T-helper 2 cell treated with Interferon-gamma antibody and Interleukin-4, amounts not matched to agents 5 μg/mL and 100 μg/mL, for 36 hours (primary cell): ENCODE results near the gene CDKN1A.
"Not testable (repeated sequence)": the region's sequence is repeated elsewhere in the genome, so short reads cannot be mapped to it uniquely, and the experiment has no call there.

ENCODE experiments used
- DNase-seq: peaks from one replicate; pipeline ENCODE4 v3.0.0; 2021; ENCODE audit warnings: low spot score
- H3K27ac Mint-ChIP-seq: one replicate; pipeline ENCODE4 v1.8.0; 2021; ENCODE audit warnings: mild to moderate bottlenecking, mixed read lengths
- H3K27me3 Mint-ChIP-seq: one replicate; pipeline ENCODE4 v1.8.0; 2021; ENCODE audit warnings: low read depth, mixed read lengths
- H3K36me3 Mint-ChIP-seq: one replicate; pipeline ENCODE4 v1.8.0; 2021; ENCODE audit warnings: low read depth, mixed read lengths
- H3K4me1 Mint-ChIP-seq: one replicate; pipeline ENCODE4 v1.8.0; 2021; ENCODE audit warnings: low read depth, mixed read lengths
- H3K4me3 Mint-ChIP-seq: one replicate; pipeline ENCODE4 v1.8.0; 2022; ENCODE audit warnings: mild to moderate bottlenecking, moderate library complexity, mixed read lengths
- H3K9me3 Mint-ChIP-seq: one replicate; pipeline ENCODE4 v1.8.0; 2021; ENCODE audit warnings: mixed read lengths

CDKN1A gene

GRCh38 chr6:36649086-36649485 lies 29.4 kb upstream of the CDKN1A start:
- Mint-ChIP-seq H3K36me3 (no peaks in the 10 kb centered on the region), H3K27me3 (peaks cover 24% of the 10 kb centered on the region), H3K4me1 (no peaks in the 10 kb centered on the region), H3K27ac (no peak overlapping the region), H3K9me3 (no peaks in the 10 kb centered on the region), H3K4me3 (no peak overlapping the region)
- no peak for DNase-seq

GRCh38 chr6:36649701-36650484 lies 28.6 kb upstream of the CDKN1A start:
- Mint-ChIP-seq H3K27ac (no peak overlapping the region), H3K27me3 (peaks cover 29% of the 10 kb centered on the region), H3K4me1 (no peaks in the 10 kb centered on the region), H3K4me3 (no peak overlapping the region), H3K9me3 (no peaks in the 10 kb centered on the region), H3K36me3 (no peaks in the 10 kb centered on the region)
- DNase-seq, result no peak

- Mint-ChIP-seq H3K27ac (no peak overlapping the region), H3K36me3 (no peaks in the 10 kb centered on the region), H3K4me3 (no peak overlapping the region), H3K27me3 (peaks cover 37% of the 10 kb centered on the region), H3K4me1 (peaks cover 7% of the 10 kb centered on the region), H3K9me3 (no peaks in the 10 kb centered on the region)
- DNase-seq, result no peak
These were observed 27.6 kb upstream of the CDKN1A start for GRCh38 chr6:36650848-36651478.

- H3K4me3 Mint-ChIP-seq, result no peak overlapping the region
- H3K27me3 Mint-ChIP-seq, result peaks cover 40% of the 10 kb centered on the region
- no peak overlapping the region for H3K27ac Mint-ChIP-seq
- H3K4me1 Mint-ChIP-seq, result peaks cover 7% of the 10 kb centered on the region
- H3K36me3 Mint-ChIP-seq, result no peaks in the 10 kb centered on the region
- no peaks in the 10 kb centered on the region for H3K9me3 Mint-ChIP-seq
- DNase-seq, result no peak
These were observed 26.7 kb upstream of the CDKN1A start for GRCh38 chr6:36651659-36652379.

- peaks cover 55% of the 10 kb centered on the region for H3K27me3 Mint-ChIP-seq
- H3K27ac Mint-ChIP-seq, DNase-seq, H3K4me3 Mint-ChIP-seq, H3K4me1 Mint-ChIP-seq, H3K36me3 Mint-ChIP-seq, H3K9me3 Mint-ChIP-seq: not testable (repeated sequence)
These were observed 24.0 kb upstream of the CDKN1A start for GRCh38 chr6:36654469-36654868.

- Mint-ChIP-seq H3K27me3 (peaks cover 61% of the 10 kb centered on the region), H3K4me1 (peaks cover 7% of the 10 kb centered on the region), H3K36me3 (no peaks in the 10 kb centered on the region), H3K4me3 (no peak overlapping the region), H3K9me3 (no peaks in the 10 kb centered on the region), H3K27ac (no peak overlapping the region)
- no peak for DNase-seq
These were observed 23.3 kb upstream of the CDKN1A start for GRCh38 chr6:36655085-36655724.

GRCh38 chr6:36656441-36656840 lies 22.1 kb upstream of the CDKN1A start:
- Mint-ChIP-seq H3K36me3 (no peaks in the 10 kb centered on the region), H3K4me3 (no peak overlapping the region), H3K27me3 (peaks cover 61% of the 10 kb centered on the region), H3K27ac (no peak overlapping the region), H3K4me1 (peaks cover 7% of the 10 kb centered on the region), H3K9me3 (no peaks in the 10 kb centered on the region)
- DNase-seq, result no peak

- peaks cover 7% of the 10 kb centered on the region for H3K4me1 Mint-ChIP-seq
- H3K9me3 Mint-ChIP-seq, result no peaks in the 10 kb centered on the region
- no peak overlapping the region for H3K27ac Mint-ChIP-seq
- no peaks in the 10 kb centered on the region for H3K36me3 Mint-ChIP-seq
- H3K4me3 Mint-ChIP-seq, result no peak overlapping the region
- DNase-seq, result no peak
- H3K27me3 Mint-ChIP-seq, result peaks cover 54% of the 10 kb centered on the region
These were observed 21.2 kb upstream of the CDKN1A start for GRCh38 chr6:36657271-36657670.

GRCh38 chr6:36657942-36658544 lies 20.5 kb upstream of the CDKN1A start:
- H3K4me1 Mint-ChIP-seq, result peaks cover 12% of the 10 kb centered on the region
- H3K36me3 Mint-ChIP-seq, result no peaks in the 10 kb centered on the region
- DNase-seq, result no peak
- no peak overlapping the region for H3K27ac Mint-ChIP-seq
- peaks cover 53% of the 10 kb centered on the region for H3K27me3 Mint-ChIP-seq
- no peak overlapping the region for H3K4me3 Mint-ChIP-seq
- H3K9me3 Mint-ChIP-seq, result no peaks in the 10 kb centered on the region

- no peak overlapping the region for H3K27ac Mint-ChIP-seq
- no peak for DNase-seq
These were observed 19.2 kb upstream of the CDKN1A start for GRCh38 chr6:36659271-36659670.

GRCh38 chr6:36660771-36661471 lies 17.6 kb upstream of the CDKN1A start:
- Mint-ChIP-seq H3K4me1 (peaks cover 9% of the 10 kb centered on the region), H3K27ac (no peak overlapping the region), H3K9me3 (no peaks in the 10 kb centered on the region), H3K36me3 (no peaks in the 10 kb centered on the region), H3K4me3 (no peak overlapping the region), H3K27me3 (peaks cover 37% of the 10 kb centered on the region)
- DNase-seq, result no peak

More at GRCh38 chr6:36659271-36659670, 19.2 kb upstream of the CDKN1A start:
- peaks cover 15% of the 10 kb centered on the region for H3K4me1 Mint-ChIP-seq
- no peaks in the 10 kb centered on the region for H3K36me3 Mint-ChIP-seq
- H3K4me3 Mint-ChIP-seq, result no peak overlapping the region
- H3K9me3 Mint-ChIP-seq, result no peaks in the 10 kb centered on the region
- peaks cover 49% of the 10 kb centered on the region for H3K27me3 Mint-ChIP-seq

GRCh38 chr6:36662380-36662779 lies 16.1 kb upstream of the CDKN1A start:
- no peak overlapping the region for H3K4me3 Mint-ChIP-seq
- H3K27ac Mint-ChIP-seq, result no peak overlapping the region
- no peaks in the 10 kb centered on the region for H3K36me3 Mint-ChIP-seq
- peaks cover 31% of the 10 kb centered on the region for H3K27me3 Mint-ChIP-seq
- no peaks in the 10 kb centered on the region for H3K9me3 Mint-ChIP-seq
- H3K4me1 Mint-ChIP-seq, result peaks cover 9% of the 10 kb centered on the region
- no peak for DNase-seq

GRCh38 chr6:36662827-36663256 lies 15.7 kb upstream of the CDKN1A start:
- Mint-ChIP-seq H3K4me1 (peaks cover 9% of the 10 kb centered on the region), H3K27me3 (peaks cover 27% of the 10 kb centered on the region), H3K36me3 (no peaks in the 10 kb centered on the region), H3K9me3 (no peaks in the 10 kb centered on the region), H3K4me3 (no peak overlapping the region), H3K27ac (no peak overlapping the region)
- no peak for DNase-seq
